Urothelium cell line (cell line): ENCODE measurements around the gene CMBL.

ENCODE experiments used
- DNase-seq: peaks from one replicate; pipeline ENCODE4 v3.0.0; 2011; ENCODE audit warnings: low spot score, mixed read lengths
- FAIRE-seq: peaks from 2 replicates; lab custom pipeline; 2011; peaks lifted over from hg19 to GRCh38; lab: Jason Lieb, UNC

The CMBL gene

DNA sequence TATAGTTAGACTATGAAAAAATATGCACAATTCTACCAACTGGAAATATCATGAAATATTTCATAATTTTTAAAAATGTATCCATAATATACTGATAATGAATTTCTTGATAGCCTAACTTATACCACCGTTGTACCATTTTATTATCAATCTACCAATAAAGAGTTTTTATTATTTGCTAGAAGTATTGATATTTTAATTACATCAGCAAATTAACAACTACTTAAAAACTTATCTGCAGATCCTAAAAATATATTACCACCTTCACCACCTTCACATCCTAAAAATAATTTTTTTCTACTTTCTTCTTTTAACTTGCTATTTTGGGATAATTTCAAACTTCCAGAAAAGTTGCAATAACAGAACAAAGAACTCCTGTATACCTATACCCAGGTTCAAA lies 79.4 kb downstream of the CMBL start:
- DNase-seq (no peak), FAIRE-seq (no peak)
